ENCODE measurements around the gene TM7SF3. TPM values are rescaled to one million over a fixed set of nuclear protein-coding genes. Genes with fewer than 3 reads are reported as not detected.

Gene TM7SF3
- total and polyA plus RNA-seq, 2 donors (not counting 1 experiment from before 2014, with no cell fraction given): 85.3 to 156 TPM

DNA sequence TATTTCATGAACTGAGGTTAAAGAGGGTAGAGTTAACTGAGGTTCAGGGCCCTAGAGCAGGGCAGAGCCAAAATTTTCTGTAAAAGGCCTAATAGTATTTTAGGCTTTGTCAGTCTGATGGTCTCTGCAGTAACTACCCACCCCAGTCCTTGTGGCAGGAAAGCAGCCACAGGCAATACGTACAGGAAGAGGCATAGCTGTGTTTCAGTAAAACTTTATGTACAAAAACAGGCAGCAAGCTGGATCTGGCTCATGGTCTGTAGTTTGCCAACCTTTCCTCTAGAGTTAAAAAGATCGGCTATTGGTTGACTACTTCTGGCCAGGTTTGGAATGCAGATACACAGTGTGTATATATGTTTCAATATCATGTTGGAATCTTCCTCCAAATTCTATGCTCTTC is 17.2 kb downstream of the TM7SF3 start:
- no peak for TF ChIP-seq EZH2 (IDR thresholded peaks at IDR 0.05; ENCODE audit: low read length, missing control alignments)
- TF ChIP-seq, protein P1, sequence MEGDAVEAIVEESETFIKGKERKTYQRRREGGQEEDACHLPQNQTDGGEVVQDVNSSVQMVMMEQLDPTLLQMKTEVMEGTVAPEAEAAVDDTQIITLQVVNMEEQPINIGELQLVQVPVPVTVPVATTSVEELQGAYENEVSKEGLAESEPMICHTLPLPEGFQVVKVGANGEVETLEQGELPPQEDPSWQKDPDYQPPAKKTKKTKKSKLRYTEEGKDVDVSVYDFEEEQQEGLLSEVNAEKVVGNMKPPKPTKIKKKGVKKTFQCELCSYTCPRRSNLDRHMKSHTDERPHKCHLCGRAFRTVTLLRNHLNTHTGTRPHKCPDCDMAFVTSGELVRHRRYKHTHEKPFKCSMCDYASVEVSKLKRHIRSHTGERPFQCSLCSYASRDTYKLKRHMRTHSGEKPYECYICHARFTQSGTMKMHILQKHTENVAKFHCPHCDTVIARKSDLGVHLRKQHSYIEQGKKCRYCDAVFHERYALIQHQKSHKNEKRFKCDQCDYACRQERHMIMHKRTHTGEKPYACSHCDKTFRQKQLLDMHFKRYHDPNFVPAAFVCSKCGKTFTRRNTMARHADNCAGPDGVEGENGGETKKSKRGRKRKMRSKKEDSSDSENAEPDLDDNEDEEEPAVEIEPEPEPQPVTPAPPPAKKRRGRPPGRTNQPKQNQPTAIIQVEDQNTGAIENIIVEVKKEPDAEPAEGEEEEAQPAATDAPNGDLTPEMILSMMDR (conservative IDR thresholded peaks at IDR 0.05 in 1 of 2, IDR thresholded peaks at IDR 0.05 in 1 of 2; ENCODE audit: low read depth in 1 of 2, low read length in 2 of 2): no peak
- no peaks in the 10 kb centered on the region for H3K79me2 ChIP-seq (ENCODE audit: control insufficient read depth, insufficient read depth, low read length)
- H3K36me3 ChIP-seq (ENCODE audit: control insufficient read depth, insufficient read depth, low read length): no peaks in the 10 kb centered on the region
- no peak overlapping the region for H3K4me2 ChIP-seq (ENCODE audit: extremely low read depth, insufficient read depth, low read length)
- H3K9me3 ChIP-seq (ENCODE audit: control insufficient read depth, insufficient read depth, low read depth, low read length): no peaks in the 10 kb centered on the region
- H2AFZ ChIP-seq (ENCODE audit: low read length): no peak overlapping the region
- no peak for DNase-seq (ENCODE audit: low read depth in 2 of 2)
- no peak overlapping the region for H3K27ac ChIP-seq (ENCODE audit: insufficient read depth, low read length)
- no peaks in the 10 kb centered on the region for H3K27me3 ChIP-seq (ENCODE audit: control insufficient read depth, insufficient read depth, low read length)
- H3K4me1 ChIP-seq (ENCODE audit: control insufficient read depth, extremely low read depth, insufficient read depth, low read length): no peaks in the 10 kb centered on the region
- no peak overlapping the region for H3K9ac ChIP-seq (ENCODE audit: insufficient read depth, low read length)
- H4K20me1 ChIP-seq (ENCODE audit: control insufficient read depth, extremely low read depth, insufficient read depth, low read length): no peaks in the 10 kb centered on the region
- no peak overlapping the region for H3K4me3 ChIP-seq (replicated peaks in 1 of 4; ENCODE audit: control extremely low read depth in 1 of 4, insufficient read depth in 1 of 4, low read depth in 3 of 4, low read length in 4 of 4)

DNA sequence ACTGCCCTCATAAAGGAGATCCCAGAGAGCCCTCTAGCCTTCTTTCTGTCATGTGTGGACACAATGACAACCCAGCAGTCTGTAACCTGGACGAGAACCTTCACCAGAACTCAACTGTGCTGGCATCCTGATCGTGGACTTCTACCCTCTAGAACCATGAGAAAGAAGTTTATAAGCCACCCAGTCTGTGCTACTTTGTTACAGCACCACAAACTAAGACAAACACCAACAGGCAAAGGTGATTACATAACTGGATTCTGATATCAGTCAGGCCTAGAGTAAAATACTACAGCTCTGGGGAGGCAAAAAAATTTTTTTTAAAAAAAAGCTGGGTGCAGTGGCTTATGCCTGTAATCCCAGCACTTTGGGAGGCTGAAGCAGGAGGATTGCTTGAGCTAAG is 18.5 kb downstream of the TM7SF3 start:
- Histone ChIP-seq H3K27ac (ENCODE audit: insufficient read depth, low read length) (no peak overlapping the region), H3K27me3 (ENCODE audit: control insufficient read depth, insufficient read depth, low read length) (no peaks in the 10 kb centered on the region), H3K4me3 (replicated peaks in 1 of 4; ENCODE audit: control extremely low read depth in 1 of 4, insufficient read depth in 1 of 4, low read depth in 3 of 4, low read length in 4 of 4) (no peak overlapping the region), H3K9ac (ENCODE audit: insufficient read depth, low read length) (no peak overlapping the region), H3K36me3 (ENCODE audit: control insufficient read depth, insufficient read depth, low read length) (no peaks in the 10 kb centered on the region), H3K9me3 (ENCODE audit: control insufficient read depth, insufficient read depth, low read depth, low read length) (no peaks in the 10 kb centered on the region), H3K4me1 (ENCODE audit: control insufficient read depth, extremely low read depth, insufficient read depth, low read length) (no peaks in the 10 kb centered on the region), H4K20me1 (ENCODE audit: control insufficient read depth, extremely low read depth, insufficient read depth, low read length) (no peaks in the 10 kb centered on the region), H2AFZ (ENCODE audit: low read length) (no peak overlapping the region), H3K79me2 (ENCODE audit: control insufficient read depth, insufficient read depth, low read length) (no peaks in the 10 kb centered on the region), H3K4me2 (ENCODE audit: extremely low read depth, insufficient read depth, low read length) (no peak overlapping the region)
- DNase-seq (ENCODE audit: low read depth in 2 of 2): no peak
- TF ChIP-seq, protein P1 (conservative IDR thresholded peaks at IDR 0.05 in 1 of 2, IDR thresholded peaks at IDR 0.05 in 1 of 2; ENCODE audit: low read depth in 1 of 2, low read length in 2 of 2): no peak
- no peak for TF ChIP-seq EZH2 (IDR thresholded peaks at IDR 0.05; ENCODE audit: low read length, missing control alignments)

DNA sequence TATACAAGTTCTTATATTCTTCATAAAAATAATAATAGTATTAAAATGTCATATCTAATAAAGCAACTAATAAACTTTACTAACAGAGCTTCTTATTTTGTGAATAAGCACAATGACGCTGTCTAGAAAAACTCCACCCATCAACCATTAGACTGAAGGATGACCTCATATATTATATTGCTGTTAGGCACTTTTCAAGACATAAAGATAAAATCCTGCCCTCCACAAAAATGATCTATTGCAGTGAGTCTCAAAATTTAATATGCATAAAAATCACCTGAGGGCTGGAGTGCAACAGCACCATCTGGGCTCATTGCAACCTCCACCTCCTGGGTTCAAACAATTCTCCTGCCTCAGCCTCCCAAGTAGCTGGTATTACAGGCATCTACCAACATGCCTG is 20.1 kb downstream of the TM7SF3 start:
- Histone ChIP-seq H3K4me2 (ENCODE audit: extremely low read depth, insufficient read depth, low read length) (no peak overlapping the region), H2AFZ (ENCODE audit: low read length) (no peak overlapping the region), H3K4me1 (ENCODE audit: control insufficient read depth, extremely low read depth, insufficient read depth, low read length) (no peaks in the 10 kb centered on the region), H3K9me3 (ENCODE audit: control insufficient read depth, insufficient read depth, low read depth, low read length) (no peaks in the 10 kb centered on the region), H3K79me2 (ENCODE audit: control insufficient read depth, insufficient read depth, low read length) (no peaks in the 10 kb centered on the region), H3K9ac (ENCODE audit: insufficient read depth, low read length) (no peak overlapping the region), H4K20me1 (ENCODE audit: control insufficient read depth, extremely low read depth, insufficient read depth, low read length) (no peaks in the 10 kb centered on the region), H3K27me3 (ENCODE audit: control insufficient read depth, insufficient read depth, low read length) (no peaks in the 10 kb centered on the region), H3K27ac (ENCODE audit: insufficient read depth, low read length) (no peak overlapping the region), H3K4me3 (replicated peaks in 1 of 4; ENCODE audit: control extremely low read depth in 1 of 4, insufficient read depth in 1 of 4, low read depth in 3 of 4, low read length in 4 of 4) (no peak overlapping the region), H3K36me3 (ENCODE audit: control insufficient read depth, insufficient read depth, low read length) (no peaks in the 10 kb centered on the region)
- TF ChIP-seq, protein P1 (conservative IDR thresholded peaks at IDR 0.05 in 1 of 2, IDR thresholded peaks at IDR 0.05 in 1 of 2; ENCODE audit: low read depth in 1 of 2, low read length in 2 of 2): no peak
- no peak for TF ChIP-seq EZH2 (IDR thresholded peaks at IDR 0.05; ENCODE audit: low read length, missing control alignments)
- no peak for DNase-seq (ENCODE audit: low read depth in 2 of 2)

Measured in fibroblast of lung (primary cell).